ENCODE results near the gene AATK.

AATK gene

DNA sequence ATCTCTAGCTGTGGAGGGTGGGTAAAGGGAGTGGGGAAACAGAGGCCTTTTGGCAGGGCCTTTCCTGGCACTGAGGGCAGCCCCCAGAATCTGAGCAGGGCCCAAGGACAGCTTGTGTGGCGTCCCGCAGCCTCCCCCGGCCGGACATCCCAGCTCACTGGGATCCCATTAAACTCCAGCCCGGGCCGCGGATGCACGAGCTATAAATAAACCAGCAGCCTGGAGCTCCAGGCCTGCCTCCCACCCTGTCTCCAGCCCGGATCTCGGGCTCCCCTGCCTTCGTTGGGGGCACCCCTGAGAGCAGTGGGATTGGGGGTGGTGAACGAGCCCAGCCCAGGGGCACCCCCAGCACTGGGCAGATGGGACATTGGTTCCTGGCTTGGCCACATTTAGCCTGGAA, 13.8 kb upstream of the AATK start:
- no peak for DNase-seq

DNA sequence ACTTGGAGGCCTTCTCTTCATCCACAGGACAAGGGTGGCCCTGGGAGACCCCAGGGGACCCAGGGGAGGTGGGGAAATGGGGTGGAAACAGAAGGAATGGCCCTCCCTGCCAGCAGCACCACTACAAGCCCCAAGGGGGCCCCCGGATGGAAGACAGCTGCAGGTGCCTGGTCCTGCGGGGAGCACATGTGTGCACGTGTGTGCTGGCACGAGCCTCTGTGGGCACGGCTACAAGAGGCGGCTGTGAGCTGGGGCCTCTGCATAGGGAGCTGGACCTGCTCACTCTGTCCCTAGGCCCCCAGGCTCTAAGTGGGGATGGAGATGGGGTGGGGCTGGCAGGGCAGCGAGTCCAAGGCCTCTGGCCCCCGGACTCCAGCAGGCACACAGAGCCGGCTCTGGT, 13.2 kb upstream of the AATK start:
- no peak for DNase-seq

DNA sequence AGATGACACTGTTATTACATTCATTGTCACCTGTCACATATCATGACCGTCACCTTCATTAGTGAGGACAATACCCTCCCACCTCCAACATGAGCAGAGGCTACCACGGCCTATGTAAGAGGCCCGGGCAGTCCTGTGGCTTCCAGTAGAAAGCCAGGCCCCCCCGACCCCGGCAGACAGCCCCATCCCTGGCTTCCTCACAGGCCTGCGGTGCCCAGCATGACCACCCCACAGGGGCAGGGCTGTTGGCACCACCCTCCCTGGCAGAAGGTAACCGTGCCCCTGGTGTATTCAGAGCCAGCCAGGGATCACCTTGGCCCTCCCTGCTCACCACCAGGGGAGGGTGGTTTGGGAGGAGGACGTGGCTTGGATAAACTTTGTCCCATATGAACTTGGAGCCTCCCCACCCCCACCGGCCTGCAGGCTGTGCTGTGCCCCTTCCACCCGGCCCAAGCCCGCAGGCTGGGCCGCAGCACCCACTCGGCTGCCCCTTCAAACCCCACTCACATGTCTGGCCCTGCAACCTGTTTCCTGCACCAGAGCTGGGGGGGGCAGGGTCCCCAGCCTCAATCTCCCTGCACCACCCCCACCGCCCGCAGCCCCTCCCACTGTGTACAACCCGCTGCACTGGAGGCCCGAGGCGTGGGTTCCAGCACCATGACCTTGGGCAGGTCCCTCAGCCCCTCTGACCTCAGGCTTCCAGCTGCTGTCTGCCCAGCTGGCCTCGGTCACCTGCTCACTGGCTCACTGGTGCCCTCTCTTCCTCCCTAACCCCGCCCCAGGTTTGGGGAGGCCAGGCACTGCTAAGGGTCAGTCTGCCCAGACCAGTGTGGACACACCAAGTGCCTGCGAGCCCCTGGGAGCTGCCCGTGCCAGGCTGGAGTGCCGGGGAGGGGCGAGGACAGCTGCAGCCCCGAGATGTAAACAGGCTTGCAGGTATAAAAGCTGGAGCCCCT, 12.4 kb upstream of the AATK start:
- no peak for DNase-seq

DNA sequence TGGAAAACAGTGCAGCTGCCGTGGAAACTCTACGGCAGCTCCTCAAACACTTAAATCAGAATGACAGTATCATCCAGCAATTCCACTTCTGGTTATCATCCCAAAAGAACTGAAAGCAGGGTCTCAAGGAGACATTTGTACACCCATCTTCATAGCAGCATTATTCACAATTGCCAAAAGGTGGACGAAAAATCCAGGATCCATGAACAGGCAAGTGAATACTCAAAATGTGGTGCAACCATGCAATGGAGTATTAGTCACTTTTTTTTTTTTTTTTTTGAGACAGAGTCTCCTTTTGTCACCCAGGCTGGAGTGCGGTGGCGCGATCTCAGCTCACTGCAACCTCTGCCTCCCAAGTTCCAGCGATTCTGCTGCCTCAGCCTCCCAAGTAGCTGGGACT, 10.6 kb upstream of the AATK start:
- no peak for DNase-seq

DNA sequence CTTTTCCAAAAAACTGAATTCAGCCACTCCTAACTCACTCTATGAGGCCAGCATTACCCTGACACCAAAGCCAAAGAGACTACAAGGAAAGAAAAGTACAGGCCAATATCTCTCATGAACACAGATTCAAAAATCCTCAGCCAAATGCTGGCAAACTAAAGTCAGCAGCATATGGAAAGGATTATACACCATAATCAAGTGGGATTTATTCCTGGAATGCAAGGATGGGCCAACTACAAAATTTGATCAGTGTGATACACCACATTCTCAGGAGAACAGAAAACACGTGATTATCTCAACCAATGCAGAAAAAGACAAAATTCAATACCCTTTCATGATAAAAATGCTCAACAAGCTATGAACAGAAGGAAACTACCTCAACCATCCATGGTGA, 7.7 kb upstream of the AATK start:
- DNase-seq: no peak

DNA sequence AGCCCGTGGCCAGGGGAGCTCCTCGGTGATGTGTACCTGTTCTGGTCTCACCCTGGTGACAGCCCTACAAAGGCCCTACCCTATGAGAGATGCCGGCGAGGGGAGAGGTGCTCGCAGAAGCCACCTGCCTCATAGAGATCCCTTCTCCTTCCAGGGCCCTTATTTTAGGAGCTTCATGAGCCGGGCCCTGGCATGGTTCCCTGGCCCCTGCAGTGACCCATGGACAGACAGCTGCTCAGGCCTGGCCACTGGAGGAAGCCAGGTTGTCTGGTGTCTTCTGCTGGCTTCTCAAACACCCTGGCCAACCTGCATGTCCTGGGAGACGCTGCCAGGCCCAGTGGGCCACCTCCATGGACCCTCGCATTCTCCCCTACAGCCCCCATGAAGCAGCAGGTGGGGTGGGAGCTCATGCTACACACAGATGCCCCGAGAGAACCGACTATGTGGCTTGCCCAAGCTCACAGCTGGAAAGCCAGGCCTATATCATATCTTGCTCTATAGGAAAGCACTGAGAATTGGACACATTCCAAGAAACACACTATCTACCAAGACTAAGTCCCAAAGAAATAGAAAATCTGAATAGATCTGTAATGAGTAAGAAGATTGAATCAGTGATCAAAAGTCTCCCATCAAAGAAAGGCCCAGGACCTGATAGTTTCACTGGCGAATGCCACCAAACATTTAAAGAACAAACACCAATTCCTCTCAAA, 7.2 kb upstream of the AATK start:
- DNase-seq: no peak

DNA sequence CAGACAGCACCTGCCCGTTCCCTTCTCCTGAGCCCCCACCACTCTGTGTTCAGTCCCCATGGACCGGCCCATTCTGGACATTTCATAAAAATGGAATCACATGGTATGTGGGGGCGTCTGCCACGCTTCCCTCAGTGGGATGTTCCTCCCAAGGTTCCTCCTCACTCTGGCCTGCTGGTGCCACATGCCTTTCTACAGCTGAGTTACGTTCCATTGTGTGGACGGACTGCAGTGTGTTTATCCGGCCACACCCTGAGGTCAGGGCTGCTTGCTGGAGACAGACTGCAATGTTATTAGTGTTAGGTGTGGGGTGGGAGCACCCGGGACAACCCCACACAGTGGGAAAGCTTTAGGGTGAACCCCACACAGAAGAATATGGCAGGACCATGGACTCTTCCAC, 5.9 kb upstream of the AATK start:
- DNase-seq: no peak

DNA sequence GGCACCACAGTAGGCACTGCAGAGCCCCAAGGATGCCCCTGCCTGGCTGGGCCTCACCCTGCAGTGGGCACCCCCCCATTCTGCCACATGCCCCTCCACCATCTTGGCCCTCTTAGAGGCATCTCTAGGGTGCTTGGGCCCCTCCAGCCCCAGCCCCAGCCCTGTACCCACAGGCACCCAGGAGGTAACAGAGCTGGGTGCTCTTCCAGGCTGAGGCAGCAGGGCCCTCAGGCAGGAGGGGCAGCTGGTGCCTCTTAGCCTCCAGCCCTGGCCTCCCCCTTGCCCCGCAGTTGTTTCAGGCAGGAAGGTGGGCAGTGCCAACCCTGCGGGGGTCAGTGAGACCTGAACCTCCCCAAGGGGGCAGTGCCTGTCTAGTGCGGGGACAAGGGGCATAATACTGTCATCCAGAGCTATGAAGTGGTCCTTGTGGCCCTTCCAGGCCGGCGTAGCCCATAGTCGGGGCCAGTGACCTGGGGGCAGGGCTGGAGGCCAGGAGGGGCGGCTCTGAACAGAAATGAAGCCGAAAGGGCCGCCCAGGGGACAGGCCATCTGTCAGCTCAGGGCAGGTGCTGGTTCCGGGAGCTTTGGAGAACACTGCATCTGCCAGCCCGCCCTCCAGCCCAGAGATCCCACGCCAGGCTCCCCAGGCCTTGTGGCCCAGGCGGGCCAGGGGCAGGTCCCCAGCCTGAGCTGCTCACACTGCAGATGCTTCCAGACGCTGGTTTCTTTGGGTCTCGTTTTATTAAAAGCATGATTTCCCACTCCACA, 4.9 kb upstream of the AATK start:
- DNase-seq: no peak

DNA sequence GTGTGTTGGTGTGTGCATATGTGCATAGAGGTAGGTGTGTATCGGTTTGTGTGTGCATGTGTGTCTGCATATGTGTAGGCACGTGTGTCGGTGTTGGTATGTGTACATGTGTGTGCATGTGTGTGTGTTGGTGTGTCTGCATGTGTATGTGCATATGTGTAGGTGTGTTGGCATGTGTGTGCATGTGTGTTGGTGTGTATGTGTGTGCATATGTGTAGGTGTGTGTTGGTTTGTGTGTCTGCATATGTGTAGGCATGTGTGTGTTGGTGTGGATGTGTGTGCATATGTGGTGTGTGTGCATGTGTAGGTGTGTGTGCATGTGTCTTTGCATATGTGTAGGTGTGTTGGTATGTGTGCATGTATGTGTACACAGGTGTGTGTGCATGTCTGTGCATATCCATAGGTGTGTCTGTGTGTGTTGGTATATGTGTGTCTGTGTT, 3.9 kb upstream of the AATK start:
- DNase-seq: no peak

DNA sequence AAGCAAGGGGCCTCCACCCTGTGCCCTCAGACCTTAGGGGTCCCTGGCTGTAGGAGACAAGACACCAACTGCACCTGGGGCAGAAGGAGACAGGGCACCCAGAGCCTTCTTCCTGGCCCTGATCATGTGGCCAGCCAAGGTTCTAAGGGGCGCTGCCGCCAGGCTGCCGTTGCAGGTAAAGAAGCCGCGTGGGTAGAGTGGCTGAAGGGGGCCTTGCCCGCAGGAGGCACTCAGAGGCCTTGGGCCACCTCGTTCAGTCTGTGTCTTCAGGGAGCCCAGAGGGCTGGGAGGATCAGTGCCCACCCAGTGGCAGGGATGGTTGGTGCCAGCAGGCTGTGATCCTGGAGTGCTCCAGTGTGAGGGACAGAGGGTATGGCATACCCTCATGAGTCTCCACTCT, 1.6 kb upstream of the AATK start:
- DNase-seq: no peak

DNA sequence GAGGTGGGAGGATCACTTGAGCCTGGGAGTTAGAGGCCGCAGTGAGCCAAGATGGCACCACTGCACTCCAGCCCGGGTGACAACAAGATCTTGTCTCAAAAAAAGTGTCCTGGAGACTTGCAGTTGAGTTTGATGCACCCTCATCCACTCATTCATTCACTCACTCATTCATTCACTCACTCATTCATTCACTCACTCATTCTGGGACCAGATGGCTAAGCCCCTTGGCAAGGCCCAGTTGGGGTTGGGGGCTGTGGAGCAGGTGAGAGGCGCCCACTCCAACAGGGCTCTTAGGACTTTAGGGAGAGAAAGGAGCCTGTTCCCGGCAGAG, 1.1 kb upstream of the AATK start:
- no peak for DNase-seq

DNA sequence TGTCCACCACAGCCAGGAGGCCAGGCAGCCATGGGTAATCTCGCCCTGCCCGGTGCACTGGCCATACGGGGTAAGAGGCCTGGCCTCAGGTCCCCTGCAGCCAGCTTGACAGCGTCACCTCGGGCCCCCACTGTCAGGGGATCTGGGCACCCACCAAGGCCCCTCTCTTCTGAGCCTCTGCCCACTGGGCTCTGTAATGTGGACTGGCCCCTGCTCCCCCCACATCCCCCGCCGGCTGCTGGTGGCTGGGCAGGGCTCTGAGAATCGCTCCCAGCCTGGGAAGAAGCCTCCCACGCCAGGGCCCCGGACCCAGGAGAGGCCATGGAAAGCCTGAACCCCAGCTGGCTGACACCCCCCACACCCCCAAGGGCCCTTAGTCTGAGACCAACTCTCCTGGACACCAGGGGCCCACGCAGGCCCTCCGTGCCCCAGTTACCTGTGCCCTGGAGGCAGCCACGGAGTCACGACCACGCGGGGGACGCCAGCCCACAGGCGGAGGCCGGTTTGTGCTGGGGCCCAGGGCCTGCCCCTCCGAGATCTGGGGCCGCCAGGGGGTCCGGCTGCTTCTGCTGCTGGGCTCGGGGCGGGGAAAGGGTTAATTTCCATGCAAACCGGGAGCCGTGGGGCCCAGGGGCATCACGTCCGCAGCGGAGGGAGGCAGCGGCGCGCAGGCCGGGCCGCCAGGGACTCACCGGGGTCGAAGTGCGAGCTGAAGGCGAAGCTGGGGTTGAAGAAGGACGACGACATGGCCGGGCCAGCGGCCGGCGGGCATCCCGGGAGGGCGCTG, 582 bp downstream of the AATK start, which contains the start of gene PVALEF:
PVALEF (plus strand) TSS at position 262 of the 787 bp plus-strand sequence. CDS start 15,720 bp downstream, outside the sequence.
- DNase-seq: no peak

DNA sequence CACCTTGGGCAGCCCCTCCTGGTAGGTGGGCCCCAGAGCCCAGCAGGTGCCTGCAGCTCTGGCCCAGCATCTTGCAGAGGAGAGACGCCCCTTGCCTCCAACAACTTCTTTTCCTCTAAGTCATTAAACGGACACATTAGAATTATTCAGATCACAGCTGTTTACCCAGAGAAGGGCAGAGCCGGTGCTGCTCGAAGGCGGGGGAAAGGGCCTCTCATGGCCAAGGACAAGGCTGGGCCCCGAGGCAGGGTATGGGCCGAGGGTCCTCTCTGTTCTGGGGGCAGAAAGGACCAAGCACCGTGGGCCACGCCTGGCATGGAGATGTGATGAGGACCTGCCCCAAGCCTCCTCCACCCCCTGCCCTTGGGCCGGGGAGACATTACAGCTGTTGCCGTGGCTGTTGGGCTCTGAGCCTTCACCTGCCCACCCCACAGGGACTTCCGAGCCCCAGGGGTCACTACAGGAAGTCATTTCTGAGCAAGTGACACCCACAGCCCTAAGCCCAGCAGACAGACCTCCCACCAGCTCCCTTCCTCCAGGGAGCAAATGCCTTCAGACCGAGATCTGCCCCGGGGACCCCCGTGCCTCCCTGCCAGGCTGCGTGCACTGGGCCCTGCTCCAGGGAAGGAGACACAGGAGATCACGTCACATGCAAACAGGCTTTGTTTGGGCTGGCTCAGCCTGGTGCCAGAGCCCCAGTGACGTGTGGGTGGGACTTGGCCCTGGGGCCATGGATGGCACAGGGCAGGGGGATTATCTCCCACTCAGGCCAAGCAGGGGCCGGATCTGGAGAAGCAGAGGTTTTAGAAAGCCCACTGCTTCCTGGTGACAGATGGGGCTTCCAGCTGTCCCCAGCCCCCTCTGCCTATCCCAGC, 1.4 kb downstream of the AATK start:
- no peak for DNase-seq

DNA sequence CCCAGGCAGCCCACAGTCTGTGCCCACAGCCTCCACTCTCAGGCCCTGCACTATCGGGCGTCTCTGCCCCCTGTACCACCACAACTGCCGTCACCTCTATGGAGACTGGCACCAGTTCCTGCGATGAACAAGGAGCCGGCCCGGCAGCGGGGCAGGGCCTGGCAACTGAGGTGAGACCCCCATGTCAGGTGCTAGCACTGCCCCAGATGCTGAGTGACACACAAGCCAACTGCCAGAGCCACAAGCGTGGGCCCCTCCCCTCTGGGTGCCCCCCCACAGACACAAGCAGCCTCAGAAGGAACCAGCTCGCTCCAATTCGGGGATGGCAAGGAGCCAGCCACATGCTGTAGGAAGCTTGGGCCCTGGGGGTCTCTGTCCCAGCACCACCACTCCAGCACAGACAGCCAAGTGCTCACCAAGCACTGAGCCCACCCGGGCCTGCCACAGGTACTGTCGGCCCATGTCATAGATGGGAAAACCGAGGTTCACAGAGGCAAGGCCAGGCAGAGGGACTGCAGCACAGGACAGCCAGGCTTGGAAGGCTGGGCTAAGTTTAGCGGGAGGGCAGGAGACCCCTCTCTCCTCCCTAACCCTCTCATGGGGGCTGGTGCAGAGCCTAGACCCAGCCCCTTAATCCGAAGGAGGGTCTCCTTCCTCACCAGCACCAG, 2.2 kb downstream of the AATK start:
- DNase-seq: no peak

DNA sequence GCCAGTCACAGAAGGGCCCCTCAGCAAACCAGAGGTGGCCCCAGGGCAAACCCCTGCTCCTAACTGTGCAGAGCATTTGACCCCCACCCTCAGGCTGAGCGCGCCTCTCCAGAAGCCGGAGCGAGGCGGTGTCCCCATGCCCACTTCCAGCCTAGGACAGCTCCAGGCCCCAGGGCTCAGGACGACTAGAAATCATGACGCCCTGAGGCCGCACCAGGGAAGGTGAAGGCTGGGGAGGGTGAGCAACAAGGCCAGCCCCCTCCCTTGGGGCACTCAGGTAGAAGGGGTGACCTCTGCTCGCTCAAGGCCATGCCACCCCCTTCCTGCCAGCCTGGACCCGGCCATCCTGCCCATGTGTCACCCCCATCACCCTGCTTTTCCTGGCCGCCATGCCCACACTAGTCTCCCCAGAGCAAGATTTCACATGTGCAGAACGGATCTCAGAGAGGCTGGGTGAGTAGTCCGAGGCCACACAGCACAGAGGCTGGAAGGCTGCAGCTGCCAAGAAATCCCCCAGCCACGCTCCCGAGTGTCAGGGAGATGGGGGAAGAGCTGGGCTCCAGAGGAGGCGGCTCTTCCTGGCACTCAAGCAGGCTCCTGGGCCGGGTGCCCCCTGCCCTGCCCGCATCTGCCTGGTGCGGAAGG, 2.8 kb downstream of the AATK start:
- no peak for DNase-seq

DNA sequence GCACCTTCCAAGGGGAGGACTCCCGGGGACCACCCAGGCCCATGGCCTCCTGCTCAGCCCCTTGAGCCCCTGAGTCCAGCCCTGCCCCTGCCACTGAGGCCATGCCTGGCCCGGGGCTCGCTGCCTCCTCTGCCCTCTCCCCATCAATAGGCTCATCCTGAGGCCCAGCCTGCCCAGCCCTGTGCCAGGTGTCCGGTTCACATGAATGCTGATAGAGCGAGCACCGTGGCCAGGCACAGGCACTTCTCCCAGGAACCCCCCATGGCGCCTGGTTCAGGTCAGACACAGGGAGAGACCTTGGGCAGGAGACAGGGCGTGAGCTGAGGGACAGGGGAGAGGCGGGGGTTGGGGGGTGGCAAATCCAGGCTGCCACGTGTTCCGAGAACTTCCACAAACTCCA, 3.5 kb downstream of the AATK start:
- no peak for DNase-seq

DNA sequence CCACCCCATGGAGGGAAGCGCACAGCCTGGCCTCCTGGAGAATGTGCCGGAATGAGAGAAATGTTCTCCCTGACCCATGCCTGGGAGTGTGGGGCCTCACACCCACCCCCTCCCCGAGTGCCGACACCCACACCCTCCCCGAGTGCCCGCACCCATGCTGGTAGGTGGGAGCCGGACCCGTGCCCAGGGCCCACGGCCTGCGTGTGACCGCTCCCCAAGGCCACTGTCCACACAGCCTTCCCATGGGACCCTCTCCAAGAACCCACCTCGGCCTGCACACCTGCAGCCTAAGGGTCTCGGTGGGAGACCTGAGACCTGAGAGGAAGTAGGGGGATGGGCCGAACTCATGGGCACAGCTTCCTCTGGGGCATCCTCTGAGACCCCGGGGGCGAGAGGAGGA, 4.0 kb downstream of the AATK start:
- DNase-seq: no peak

DNA sequence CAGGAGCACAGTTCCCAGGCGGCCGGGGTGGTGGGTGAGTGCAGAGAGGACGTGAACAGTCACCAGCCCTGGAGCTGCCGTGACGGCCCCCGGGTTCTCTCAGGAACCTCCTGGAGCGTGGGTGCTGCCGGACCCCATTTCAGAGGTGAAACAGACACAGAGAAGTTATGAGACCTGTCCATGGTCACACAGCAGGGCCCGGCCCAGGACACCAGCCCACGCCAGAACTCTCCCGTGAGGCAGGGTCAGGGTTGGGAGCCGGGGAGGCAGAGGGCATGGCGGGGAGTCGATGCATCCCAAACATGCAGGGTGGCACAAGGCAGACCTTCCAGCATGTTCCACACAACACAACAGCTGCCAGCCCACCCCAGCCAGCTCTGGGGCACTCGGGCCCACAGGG, 4.5 kb downstream of the AATK start:
- DNase-seq: no peak

DNA sequence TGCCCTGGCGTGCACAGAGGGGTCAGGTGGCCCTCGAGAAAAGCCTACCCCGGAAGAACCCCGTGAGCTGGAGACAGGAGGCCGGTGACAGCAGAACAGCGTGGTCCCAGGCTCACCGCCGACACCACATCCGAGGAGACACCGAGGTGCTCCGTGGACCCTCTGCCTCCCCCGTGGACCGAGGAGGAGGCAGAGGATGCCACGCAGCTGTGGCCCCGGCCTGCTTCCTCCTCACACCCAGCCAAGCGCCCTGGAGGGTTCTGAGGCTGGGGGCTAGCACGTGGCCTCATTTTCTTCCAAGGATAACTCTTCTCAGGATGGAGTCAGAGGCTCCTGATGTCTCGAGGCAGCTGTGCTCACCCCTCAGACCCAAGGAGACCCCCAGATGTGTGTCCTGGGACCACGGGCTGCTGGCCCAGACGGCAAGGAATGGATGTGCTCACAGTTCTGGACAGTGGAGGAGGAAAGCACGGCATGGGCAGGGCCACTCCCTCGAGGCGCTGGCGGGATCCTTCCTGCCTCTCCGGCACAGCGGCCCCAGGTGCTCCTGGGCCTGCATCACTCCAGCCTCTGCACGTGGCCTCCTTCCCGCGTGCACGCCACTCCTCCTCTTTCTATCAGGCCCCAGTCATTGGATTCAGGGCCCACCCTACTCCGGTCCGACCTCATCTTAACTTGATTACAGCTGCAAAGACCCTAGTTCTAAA, 5.1 kb downstream of the AATK start:
- DNase-seq: no peak

DNA sequence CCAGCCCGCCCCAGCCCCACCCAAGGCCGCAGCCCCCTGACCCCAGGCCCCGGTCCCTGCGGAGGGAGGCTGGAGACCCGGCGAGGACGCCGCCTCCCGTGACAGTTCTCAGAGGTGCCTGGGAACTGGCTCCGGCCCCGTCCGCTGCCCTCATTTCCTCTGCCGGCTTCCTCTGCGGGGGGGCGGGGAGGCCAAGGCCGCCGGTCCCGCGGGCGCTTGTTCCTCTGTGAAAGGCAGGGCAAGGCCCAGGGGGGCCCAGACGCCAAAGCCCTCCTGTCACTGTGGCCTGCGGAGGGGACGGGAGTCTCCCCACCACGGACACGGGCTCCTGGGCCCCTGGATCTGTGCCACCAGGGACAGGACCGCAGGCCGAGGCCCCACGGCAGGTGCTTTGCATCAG, 5.7 kb downstream of the AATK start:
- no peak for DNase-seq
